ENCODE measurements around the gene SPDYE3. TPM values are rescaled to one million over a fixed set of nuclear protein-coding genes. Genes with fewer than 3 reads are reported as not detected.

Gene SPDYE3
- total and polyA plus RNA-seq, 8 donors = not detected

- intact Hi-C loops (cut with DNase I; ENCODE audit: low total_unique reads) = loop anchor here (10.0 kb wide), 1 partner anchor 61 kb away; no protein-coding TSS in a partner anchor
- Histone ChIP-seq H3K27me3 (no peaks in the 10 kb centered on the region), H3K9me3 (no peaks in the 10 kb centered on the region), H3K4me3 (no peak overlapping the region), H3K27ac (no peak overlapping the region), H3K36me3 (peaks cover 63 to 100% (median 98%) of the 10 kb centered on the region in 4 donors), H3K4me1 (no peaks in the 10 kb centered on the region)
- TF ChIP-seq POLR2A (IDR thresholded peaks at IDR 0.05) = no peak
- no peak for TF ChIP-seq POLR2AphosphoS5 (IDR thresholded peaks at IDR 0.05)
- no peak for TF ChIP-seq EP300 (IDR thresholded peaks at IDR 0.05)
- no peak for TF ChIP-seq CTCF (IDR thresholded peaks at IDR 0.05)
- WGBS, 5 donors = 83 to 90% (median 86%) methylated on average over 4 to 6 of the region's 6 CpGs
- DNase-seq = no peak
These were observed 46.3 kb downstream of the SPDYE3 start for GRCh38 chr7:100353685-100354330.

GRCh38 chr7:100356416-100357068 is 49.0 kb downstream of the SPDYE3 start:
- Histone ChIP-seq H3K4me1 (no peaks in the 10 kb centered on the region), H3K4me3 (no peak overlapping the region), H3K27ac (peak overlapping the region in 2 of 5 donors; percentile 14 to 47), H3K9me3 (no peaks in the 10 kb centered on the region), H3K36me3 (peaks cover 70 to 100% (median 100%) of the 10 kb centered on the region in 4 donors), H3K27me3 (no peaks in the 10 kb centered on the region)
- no peak for DNase-seq
- intact Hi-C loops (cut with DNase I; ENCODE audit: low total_unique reads) = loop anchor here (10.0 kb wide), 1 partner anchor 58 kb away; no protein-coding TSS in a partner anchor
- 82 to 95% (median 90%) methylated on average over 5 to 8 of the region's 8 CpGs for whole genome bisulfite sequencing, 5 donors
- no peak for TF ChIP-seq POLR2AphosphoS5 (IDR thresholded peaks at IDR 0.05)
- no peak for TF ChIP-seq POLR2A (IDR thresholded peaks at IDR 0.05)
- TF ChIP-seq CTCF (IDR thresholded peaks at IDR 0.05) = no peak
- TF ChIP-seq EP300 (IDR thresholded peaks at IDR 0.05) = no peak

GRCh38 chr7:100357131-100357561 is 49.6 kb downstream of the SPDYE3 start:
- Histone ChIP-seq H3K27me3 (no peaks in the 10 kb centered on the region), H3K36me3 (peaks cover 76 to 100% (median 100%) of the 10 kb centered on the region in 4 donors), H3K9me3 (no peaks in the 10 kb centered on the region), H3K4me3 (no peak overlapping the region), H3K4me1 (no peaks in the 10 kb centered on the region), H3K27ac (peak overlapping the region in 2 of 5 donors; percentile 14 to 47)
- DNase-seq = no peak
- no peak for TF ChIP-seq POLR2A (IDR thresholded peaks at IDR 0.05)
- no peak for TF ChIP-seq POLR2AphosphoS5 (IDR thresholded peaks at IDR 0.05)
- no peak for TF ChIP-seq EP300 (IDR thresholded peaks at IDR 0.05)
- TF ChIP-seq CTCF (IDR thresholded peaks at IDR 0.05) = no peak
- 89 to 93% (median 91%) methylated on average over 4 to 6 of the region's 6 CpGs for WGBS, 5 donors
- intact Hi-C loops (cut with DNase I; ENCODE audit: low total_unique reads) = loop anchor here (10.0 kb wide), 1 partner anchor 58 kb away; no protein-coding TSS in a partner anchor

GRCh38 chr7:100358027-100358856 is 50.7 kb downstream of the SPDYE3 start, which contains the start of gene PILRB:
PILRB (plus strand) TSS chr7:100358117; CDS start chr7:100358303, 186 bp downstream.
- H3K36me3 ChIP-seq = peaks cover 72 to 100% (median 100%) of the 10 kb centered on the region in 4 donors
- H3K4me3 ChIP-seq = no peak within 1 kb of the TSS
- no peak for DNase-seq
- intact Hi-C loops (cut with DNase I; ENCODE audit: low total_unique reads) = loop anchor here (10.0 kb wide), 1 partner anchor 57 kb away; no protein-coding TSS in a partner anchor
- no peaks in the 10 kb centered on the region for H3K9me3 ChIP-seq
- H3K27ac ChIP-seq = peak within 1 kb of the TSS in 2 of 5 donors; percentile 14 to 47
- TF ChIP-seq POLR2AphosphoS5 (IDR thresholded peaks at IDR 0.05) (no peak), POLR2A (IDR thresholded peaks at IDR 0.05) (no peak), EP300 (IDR thresholded peaks at IDR 0.05) (no peak), CTCF (IDR thresholded peaks at IDR 0.05) (no peak)
- no peaks in the 10 kb centered on the region for H3K4me1 ChIP-seq
- H3K27me3 ChIP-seq = no peaks in the 10 kb centered on the region
- 70 to 77% (median 75%) methylated on average over 8 to 11 of the region's 11 CpGs for WGBS, 5 donors

Measured in stomach (tissue), 9 donors.